CD14-positive monocyte (primary cell): Measurements from ENCODE around the gene PFDN4. TPM values are rescaled to one million over a fixed set of nuclear protein-coding genes. Genes with fewer than 3 reads are reported as not detected.
A peak's percentile ranks its signal among the peaks of the same experiment; 100 is the strongest.

Experiments used
- DNase-seq, 3 donors: peaks; one replicate each; pipeline ENCODE4 v3.0.0-alpha.2; 2011 to 2022
- H2AFZ ChIP-seq: 2 replicates; pipeline ENCODE4 v1.6.0; 2012; ENCODE audit warnings: mild to moderate bottlenecking, low read depth, low read length, inconsistent platforms; ENCODE audit not compliant: insufficient read depth, poor library complexity, severe bottlenecking
- H3K27ac ChIP-seq, 2 donors: 1 replicate in 1 of 2; 2 replicates in 1 of 2; pipeline ENCODE4 v1.5.1; 2012 to 2013; ENCODE audit warnings: low read length in 2 of 2, control low read depth in 1 of 2, inconsistent platforms in 1 of 2, low read depth in 1 of 2, mild to moderate bottlenecking in 1 of 2
- H3K27me3 ChIP-seq, 2 donors: one replicate each; pipeline versions ENCODE4 v1.6.0 to v1.6.1; 2011 to 2013; ENCODE audit warnings: low read length in 2 of 2; ENCODE audit not compliant: control insufficient read depth in 2 of 2, insufficient read depth in 2 of 2
- H3K36me3 ChIP-seq, 2 donors: replicated peaks in 1 of 2; 1 replicate in 1 of 2; 2 replicates in 1 of 2; pipeline versions ENCODE4 v1.5.1 to v1.6.1; 2012 to 2013; ENCODE audit warnings: low read length in 2 of 2, control low read depth in 1 of 2, inconsistent platforms in 1 of 2, mild to moderate bottlenecking in 1 of 2; ENCODE audit not compliant: insufficient read depth in 2 of 2, control insufficient read depth in 1 of 2
- H3K4me1 ChIP-seq, 2 donors: 1 replicate in 1 of 2; 2 replicates in 1 of 2; pipeline versions ENCODE4 v1.5.1 to v1.6.1; 2012 to 2013; ENCODE audit warnings: low read length in 2 of 2, control low read depth in 1 of 2, inconsistent platforms in 1 of 2, mild to moderate bottlenecking in 1 of 2, moderate library complexity in 1 of 2; ENCODE audit not compliant: insufficient read depth in 2 of 2, control insufficient read depth in 1 of 2
- H3K4me2 ChIP-seq: replicated peaks from 2 replicates; pipeline ENCODE3; 2012; ENCODE audit warnings: low read length, moderate library complexity, mild to moderate bottlenecking; ENCODE audit not compliant: poor library complexity, severe bottlenecking; ENCODE audit errors: extremely low read depth
- H3K4me3 ChIP-seq, 3 experiments: fragments of 200-600 bp in 1 of 3; sonication (generic) in 1 of 3; replicated peaks in 1 of 3; 1 replicate in 2 of 3; 2 replicates in 1 of 3; pipeline ENCODE4 v1.5.1; 2011 to 2013; ENCODE audit warnings: low read length in 3 of 3, mild to moderate bottlenecking in 3 of 3, control low read depth in 2 of 3, low read depth in 2 of 3, inconsistent platforms in 1 of 3, moderate library complexity in 1 of 3
- H3K79me2 ChIP-seq: 2 replicates; pipeline ENCODE4 v1.6.0; 2012; ENCODE audit warnings: mild to moderate bottlenecking, control low read depth, inconsistent platforms, low read length, moderate library complexity; ENCODE audit not compliant: insufficient read depth
- H3K9ac ChIP-seq: 2 replicates; pipeline ENCODE4 v1.6.0; 2017; ENCODE audit warnings: low read length, mild to moderate bottlenecking; ENCODE audit not compliant: insufficient read depth, poor library complexity, severe bottlenecking
- H3K9me3 ChIP-seq, 2 donors: replicated peaks in 1 of 2; 1 replicate in 1 of 2; 2 replicates in 1 of 2; pipeline versions ENCODE4 v1.5.1 to v1.6.1; 2012 to 2013; ENCODE audit warnings: low read length in 2 of 2, control low read depth in 1 of 2; ENCODE audit not compliant: control insufficient read depth in 1 of 2, insufficient read depth in 1 of 2
- H4K20me1 ChIP-seq: 2 replicates; pipeline ENCODE4 v1.6.0; 2012; ENCODE audit warnings: mild to moderate bottlenecking, low read length, control low read depth, moderate library complexity; ENCODE audit not compliant: insufficient read depth
- H3K27ac Mint-ChIP-seq, 7 donors: one replicate each; pipeline ENCODE4 v1.8.0; 2020; ENCODE audit warnings: mild to moderate bottlenecking in 7 of 7, mixed read lengths in 7 of 7, moderate library complexity in 6 of 7, inconsistent platforms in 2 of 7
- H3K27me3 Mint-ChIP-seq, 3 donors: one replicate each; pipeline ENCODE4 v1.8.0; 2021 to 2022; ENCODE audit warnings: low read depth in 3 of 3, mild to moderate bottlenecking in 3 of 3, mixed read lengths in 3 of 3, moderate library complexity in 3 of 3, inconsistent platforms in 1 of 3
- H3K36me3 Mint-ChIP-seq, 2 donors: one replicate each; pipeline ENCODE4 v1.8.0; 2020; ENCODE audit warnings: mixed read lengths in 2 of 2, inconsistent platforms in 1 of 2, mild to moderate bottlenecking in 1 of 2
- H3K4me1 Mint-ChIP-seq: one replicate; pipeline ENCODE4 v1.8.0; 2020; ENCODE audit warnings: mild to moderate bottlenecking, mixed read lengths
- H3K4me3 Mint-ChIP-seq, 2 donors: one replicate each; pipeline ENCODE4 v1.8.0; 2020; ENCODE audit warnings: mild to moderate bottlenecking in 2 of 2, mixed read lengths in 2 of 2, moderate library complexity in 1 of 2
- H3K9me3 Mint-ChIP-seq, 7 donors: one replicate each; pipeline ENCODE4 v1.8.0; 2020 to 2022; ENCODE audit warnings: mixed read lengths in 7 of 7, mild to moderate bottlenecking in 6 of 7, moderate library complexity in 6 of 7, inconsistent platforms in 2 of 7
- WGBS: methylation state at CpG from one replicate; pipeline ENCODE4 v1.1.5; 2013; ENCODE audit warnings: missing lambda C conversion rate; ENCODE audit not compliant: insufficient coverage; 5-methylcytosine and 5-hydroxymethylcytosine counted together
- intact Hi-C, 2 donors: fragments of 100-400 bp; cut with micrococcal nuclease; formaldehyde crosslinking; loops; one replicate each; pipeline versions ENCODE4 v1.15.0 to v1.15.1; 2023
- polyA plus RNA-seq, 3 donors: library from polyadenylated mRNA; depleted of rRNA in 1 of 3; unstranded in 2 of 3; stranded (reverse) in 1 of 3; fragments of 300-500 nt in 2 of 3; fragments of >200 nt in 1 of 3; fragmentation: Illumina TruSeq in 2 of 3; gene quantifications; 1 replicate in 2 of 3; 2 replicates in 1 of 3; pipeline ENCODE4 v1.2.3, GENCODE V29; 2012 to 2021
- TF ChIP-seq, protein P1 (sequence below): fragments of 200-600 bp; IDR thresholded peaks from one replicate; pipeline ENCODE4 v1.8.0; 2022; ENCODE audit warnings: antibody characterized with exemption, mild to moderate bottlenecking

The PFDN4 gene
- polyA plus RNA-seq, 3 donors: 12.6 to 49.0 (median 32.1) TPM

DNA sequence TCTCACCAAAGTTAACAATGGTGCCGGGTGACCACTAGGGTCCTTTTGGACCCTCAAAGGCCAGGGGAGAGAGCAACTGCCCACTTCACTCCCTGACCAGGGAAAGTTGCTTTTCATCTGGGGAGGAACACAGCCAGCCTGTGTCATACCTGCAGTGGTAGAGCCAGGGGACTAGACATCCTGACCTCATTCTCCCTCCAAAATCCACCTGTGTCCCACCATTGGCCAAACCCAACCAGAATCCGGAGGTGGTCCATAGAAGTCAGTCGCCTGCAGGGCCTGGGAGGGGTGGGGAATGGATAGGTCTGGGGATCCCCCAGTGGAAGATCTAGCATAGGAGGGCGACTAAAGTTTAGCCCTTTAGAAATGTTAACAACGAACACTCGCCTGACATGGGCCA is 12.8 kb downstream of the PFDN4 start:
- Mint-ChIP-seq H3K9me3 (peaks cover 0 to 2% (median 0%) of the 10 kb centered on the region in 7 donors), H3K36me3 (peaks cover 22 to 34% of the 10 kb centered on the region in 2 donors), H3K4me3 (no peak overlapping the region), H3K4me1 (peaks cover 17% of the 10 kb centered on the region), H3K27ac (peak overlapping the region in 1 of 7 donors; percentile 52), H3K27me3 (peaks cover 0 to 3% (median 2%) of the 10 kb centered on the region in 3 donors)
- intact Hi-C loops: loop anchor here in 1 of 2 donors (10.0 kb wide), 1 partner anchor 424 kb away; no protein-coding TSS in a partner anchor
- peaks cover 11% of the 10 kb centered on the region in 2 donors for H3K4me1 ChIP-seq
- no peak overlapping the region for H3K9ac ChIP-seq
- no peak overlapping the region for H2AFZ ChIP-seq
- H3K4me2 ChIP-seq: no peak overlapping the region
- WGBS: 100% methylated on average over 3 of the region's 6 CpGs
- no peak overlapping the region for H3K4me3 ChIP-seq
- H3K27me3 ChIP-seq: no peaks in the 10 kb centered on the region
- no peaks in the 10 kb centered on the region for H4K20me1 ChIP-seq
- TF ChIP-seq, protein P1, sequence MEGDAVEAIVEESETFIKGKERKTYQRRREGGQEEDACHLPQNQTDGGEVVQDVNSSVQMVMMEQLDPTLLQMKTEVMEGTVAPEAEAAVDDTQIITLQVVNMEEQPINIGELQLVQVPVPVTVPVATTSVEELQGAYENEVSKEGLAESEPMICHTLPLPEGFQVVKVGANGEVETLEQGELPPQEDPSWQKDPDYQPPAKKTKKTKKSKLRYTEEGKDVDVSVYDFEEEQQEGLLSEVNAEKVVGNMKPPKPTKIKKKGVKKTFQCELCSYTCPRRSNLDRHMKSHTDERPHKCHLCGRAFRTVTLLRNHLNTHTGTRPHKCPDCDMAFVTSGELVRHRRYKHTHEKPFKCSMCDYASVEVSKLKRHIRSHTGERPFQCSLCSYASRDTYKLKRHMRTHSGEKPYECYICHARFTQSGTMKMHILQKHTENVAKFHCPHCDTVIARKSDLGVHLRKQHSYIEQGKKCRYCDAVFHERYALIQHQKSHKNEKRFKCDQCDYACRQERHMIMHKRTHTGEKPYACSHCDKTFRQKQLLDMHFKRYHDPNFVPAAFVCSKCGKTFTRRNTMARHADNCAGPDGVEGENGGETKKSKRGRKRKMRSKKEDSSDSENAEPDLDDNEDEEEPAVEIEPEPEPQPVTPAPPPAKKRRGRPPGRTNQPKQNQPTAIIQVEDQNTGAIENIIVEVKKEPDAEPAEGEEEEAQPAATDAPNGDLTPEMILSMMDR: no peak
- H3K36me3 ChIP-seq: peaks cover 20 to 26% of the 10 kb centered on the region in 2 donors
- H3K79me2 ChIP-seq: no peaks in the 10 kb centered on the region
- DNase-seq: no peak
- H3K27ac ChIP-seq: no peak overlapping the region
- no peaks in the 10 kb centered on the region for H3K9me3 ChIP-seq

DNA sequence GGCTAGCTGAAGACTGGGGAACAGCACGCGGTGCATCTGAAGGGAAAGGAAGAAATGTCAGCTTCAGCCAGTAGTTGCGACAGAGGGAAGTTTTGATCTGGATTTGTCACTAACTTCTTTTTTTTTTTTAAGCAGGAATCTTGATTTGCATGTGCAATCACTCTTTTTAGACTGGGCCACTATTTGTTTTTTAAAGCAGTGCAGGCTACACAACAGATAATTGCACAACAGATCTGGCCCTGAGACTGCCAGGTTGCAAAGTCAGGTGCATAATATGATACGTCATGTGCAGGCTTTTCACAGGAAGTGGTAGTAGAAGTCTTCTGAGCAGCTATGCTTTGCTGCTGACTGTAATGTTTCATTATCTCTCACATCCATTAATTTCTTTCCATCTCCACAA is 13.5 kb downstream of the PFDN4 start:
- Mint-ChIP-seq H3K27ac (peak overlapping the region in 2 of 7 donors; percentile 52), H3K27me3 (peaks cover 0 to 3% (median 2%) of the 10 kb centered on the region in 3 donors)
- no peak overlapping the region for H3K4me3 ChIP-seq

More for the DNA sequence above, 13.5 kb downstream of the PFDN4 start:
- Histone ChIP-seq H3K27me3 (no peaks in the 10 kb centered on the region), H3K79me2 (no peaks in the 10 kb centered on the region), H3K4me1 (peaks cover 11% of the 10 kb centered on the region in 2 donors), H3K27ac (no peak overlapping the region), H4K20me1 (no peaks in the 10 kb centered on the region), H3K9ac (no peak overlapping the region), H3K9me3 (no peaks in the 10 kb centered on the region), H2AFZ (no peak overlapping the region), H3K4me2 (no peak overlapping the region), H3K36me3 (peaks cover 14 to 20% of the 10 kb centered on the region in 2 donors)
- H3K36me3 Mint-ChIP-seq: peaks cover 16 to 27% of the 10 kb centered on the region in 2 donors
- TF ChIP-seq, protein P1: no peak
- peaks cover 17% of the 10 kb centered on the region for H3K4me1 Mint-ChIP-seq
- 0% methylated on average over 3 of the region's 4 CpGs for WGBS
- no peak overlapping the region for H3K4me3 Mint-ChIP-seq
- intact Hi-C loops: loop anchor here in 1 of 2 donors (10.0 kb wide), 1 partner anchor 423 kb away; no protein-coding TSS in a partner anchor
- DNase-seq: peak in 2 of 3 donors; percentile 8 to 32
- H3K9me3 Mint-ChIP-seq: peaks cover 0 to 2% (median 0%) of the 10 kb centered on the region in 7 donors
